GM12878 (cell line): ENCODE data around the gene ELAC1. TPM values are rescaled to one million over a fixed set of nuclear protein-coding genes. Genes with fewer than 3 reads are reported as not detected.

Experiments
- ATAC-seq: fragments of 200-7000 bp; cut with Tn5 transposase; 3 replicates; pipeline ENCODE4 v1.9.1; 2020; ENCODE audit warnings: mild to moderate bottlenecking, moderate library complexity
- BruUV-seq: library from RNA; stranded (reverse); fragments of 400-500 nt; replicated peaks from 2 replicates; lab custom pipeline; 2021; lab: Mats Ljungman, UMichigan
- CTCF ChIA-PET: fragments of 300-600 bp; sonication (Branson Sonifier 250); formaldehyde crosslinking; extraction: SDS; loops from one replicate; lab custom pipeline; 2021; ENCODE audit warnings: inconsistent platforms; lab: Yijun Ruan, JAX
- POLR2A ChIA-PET: fragments of 350-600 bp; formaldehyde crosslinking; extraction: SDS; loops from one replicate; lab custom pipeline; 2021; ENCODE audit warnings: inconsistent platforms; lab: Charles Lee
- RAD21 ChIA-PET: fragments of 300-600 bp; sonication (Branson Sonifier 250); formaldehyde crosslinking; loops from one replicate; lab custom pipeline; 2023; ENCODE audit warnings: antibody characterized with exemption; ENCODE audit not compliant: unreplicated experiment; lab: Charles Lee
- SMC1A ChIA-PET: fragments of 300-600 bp; sonication (Branson Sonifier 250); formaldehyde crosslinking; loops from one replicate; lab custom pipeline; 2023; ENCODE audit not compliant: unreplicated experiment, uncharacterized antibody; lab: Charles Lee
- DNase-seq: peaks from one replicate; pipeline ENCODE4 v3.0.0-alpha.2; 2011; ENCODE audit warnings: low read depth, low spot score
- FAIRE-seq: peaks from 3 replicates; lab custom pipeline; 2011; peaks lifted over from hg19 to GRCh38; lab: Jason Lieb, UNC
- H2AFZ ChIP-seq: 2 replicates; pipeline ENCODE4 v1.6.0; 2011; ENCODE audit warnings: low read depth, low read length, control low read depth; ENCODE audit not compliant: control insufficient read depth
- H3K27ac ChIP-seq: 2 replicates; pipeline ENCODE4 v1.5.1; 2011; ENCODE audit warnings: control low read depth; ENCODE audit not compliant: control insufficient read depth, insufficient read depth
- H3K27me3 ChIP-seq, 2 experiments: replicated peaks in 1 of 2; 2 replicates each; pipeline versions ENCODE4 v1.6.0 to v1.6.1; 2011; ENCODE audit warnings: low read length in 1 of 2; ENCODE audit not compliant: control insufficient read depth in 2 of 2, insufficient read depth in 2 of 2
- H3K36me3 ChIP-seq, 2 experiments: 2 replicates each; pipeline ENCODE4 v1.5.1; 2011; ENCODE audit warnings: low read length in 1 of 2; ENCODE audit not compliant: control insufficient read depth in 2 of 2, insufficient read depth in 2 of 2
- H3K4me1 ChIP-seq: 2 replicates; pipeline ENCODE4 v1.6.1; 2011; ENCODE audit warnings: mild to moderate bottlenecking, low read length, moderate library complexity, mixed read lengths; ENCODE audit not compliant: control insufficient read depth, insufficient read depth
- H3K4me2 ChIP-seq: 2 replicates; pipeline ENCODE4 v1.6.0; 2011; ENCODE audit warnings: control low read depth; ENCODE audit not compliant: control insufficient read depth, insufficient read depth
- H3K4me3 ChIP-seq: fragments of 200-600 bp; sonication (generic); 2 replicates; pipeline ENCODE4 v1.5.1; 2016
- H3K79me2 ChIP-seq: 2 replicates; pipeline ENCODE4 v1.6.0; 2011; ENCODE audit warnings: low read length; ENCODE audit not compliant: control insufficient read depth, insufficient read depth
- H3K9ac ChIP-seq: 2 replicates; pipeline ENCODE4 v1.8.0; 2011; ENCODE audit warnings: low read length, control low read depth, mixed read lengths; ENCODE audit not compliant: control insufficient read depth, insufficient read depth
- H3K9me3 ChIP-seq: replicated peaks from 3 replicates; pipeline ENCODE4 v1.5.1; 2011; ENCODE audit warnings: mild to moderate bottlenecking, low read length; ENCODE audit not compliant: control insufficient read depth, insufficient read depth
- H4K20me1 ChIP-seq: 2 replicates; pipeline ENCODE4 v1.6.0; 2011; ENCODE audit not compliant: control insufficient read depth, insufficient read depth
- MEF2A ChIP-seq: IDR thresholded peaks from 2 replicates; pipeline ENCODE4 v1.6.1; 2011; ENCODE audit warnings: low read depth, mild to moderate bottlenecking, low read length, moderate library complexity; ENCODE audit not compliant: insufficient read depth
- MYB ChIP-seq: fragments of 150-350 bp; IDR thresholded peaks from 2 replicates; pipeline ENCODE4 v1.6.1; 2014; ENCODE audit warnings: mild to moderate bottlenecking, low read depth, low read length, borderline replicate concordance
- NFYA ChIP-seq: IDR thresholded peaks from 2 replicates; pipeline ENCODE4 v1.6.1; 2011; ENCODE audit warnings: low read depth, mild to moderate bottlenecking, low read length, improper control_type of control experiment, borderline replicate concordance
- NFYB ChIP-seq: IDR thresholded peaks from 2 replicates; pipeline ENCODE4 v1.6.1; 2011; ENCODE audit warnings: low read depth, mild to moderate bottlenecking, low read length, improper control_type of control experiment, moderate library complexity; ENCODE audit not compliant: insufficient read depth
- PAX8 ChIP-seq: fragments of 450-650 bp; IDR thresholded peaks from 2 replicates; pipeline ENCODE4 v1.6.1; 2017; ENCODE audit warnings: mild to moderate bottlenecking, moderate library complexity
- POLR2A ChIP-seq: IDR thresholded peaks from 2 replicates; pipeline ENCODE4 v1.6.1; 2011; ENCODE audit warnings: low read depth, mild to moderate bottlenecking, low read length
- RAD51 ChIP-seq: fragments of 450-650 bp; IDR thresholded peaks from 2 replicates; pipeline ENCODE4 v1.6.1; 2016; ENCODE audit warnings: moderate library complexity, mild to moderate bottlenecking, inconsistent platforms
- RFX5 ChIP-seq: IDR thresholded peaks from 2 replicates; pipeline ENCODE4 v1.6.1; 2011; ENCODE audit warnings: low read depth, low read length, improper control_type of control experiment
- SMARCA5 ChIP-seq: fragments of 450-650 bp; IDR thresholded peaks from 2 replicates; pipeline ENCODE4 v1.6.1; 2017; ENCODE audit warnings: mild to moderate bottlenecking
- TCF3 ChIP-seq: IDR thresholded peaks from 2 replicates; pipeline ENCODE4 v1.6.1; 2012; ENCODE audit warnings: low read depth, mild to moderate bottlenecking, low read length, borderline replicate concordance; ENCODE audit not compliant: insufficient read depth
- WGBS: methylation state at CpG from one replicate; pipeline ENCODE4 v1.1.6; 2016; ENCODE audit warnings: low lambda C conversion rate; ENCODE audit not compliant: insufficient replicate concordance, insufficient coverage; ENCODE audit errors: missing lambda C conversion rate; 5-methylcytosine and 5-hydroxymethylcytosine counted together
- in situ Hi-C: fragments of 300-500 bp; cut with MboI; formaldehyde crosslinking; loops from 9 replicates; pipeline ENCODE4 v1.14.3; 2018; ENCODE audit warnings: mixed read lengths
- intact Hi-C: fragments of 100-400 bp; cut with micrococcal nuclease; formaldehyde crosslinking; loops from one replicate; pipeline ENCODE4 v1.14.2; 2022; ENCODE audit not compliant: unreplicated experiment
- polyA plus RNA-seq, 11 experiments: library from polyadenylated mRNA; depleted of rRNA in 4 of 11; unstranded in 6 of 11; stranded (reverse) in 5 of 11; fragments of >200 nt; fragmentation: Nextera tagmentation in 4 of 11; fragmentation: Illumina TruSeq in 1 of 11; extraction: Ambion mirVana in 4 of 11; extraction: Trizol in 1 of 11; gene quantifications; 1 replicate in 1 of 11; 2 replicates in 10 of 11; pipeline versions ENCODE4 v1.2.1 to v1.2.3, GENCODE V29; 2011 to 2016; ENCODE audit warnings: inconsistent platforms in 2 of 11, missing spikeins in 2 of 11, low read depth in 1 of 11
- total RNA-seq, 4 experiments: library from RNA; depleted of rRNA in 3 of 4; stranded (reverse); fragments of >200 nt in 3 of 4; fragmentation: Illumina TruSeq in 1 of 4; extraction: Trizol in 1 of 4; gene quantifications; 2 replicates each; pipeline versions ENCODE4 v1.2.1 to v1.2.3, GENCODE V29; 2013 to 2021
- TF ChIP-seq, protein P1 (sequence below): IDR thresholded peaks from 2 replicates; pipeline ENCODE4 v1.6.1; 2012; ENCODE audit warnings: low read depth, low read length, improper control_type of control experiment
- TF ChIP-seq, protein P2 (sequence below): fragments of 450-650 bp; IDR thresholded peaks from 2 replicates; pipeline ENCODE4 v1.6.1; 2018; ENCODE audit warnings: borderline replicate concordance, mild to moderate bottlenecking; ENCODE audit not compliant: partially characterized antibody

Gene ELAC1
- total and polyA plus RNA-seq, 10 of the 15 experiments (the other 5 are each of a cell fraction or from before 2014, with no cell fraction given): 4.9 to 23.0 (median 9.8) TPM

- in situ Hi-C loops: no loop called here
- DNase-seq: no peak
- ChIA-PET RAD21 (no interaction called here), POLR2A (interaction anchor here (0.7 to 1.0 kb wide), 2 partner anchors 29 to 980 kb away, joined by 3 read pairs; no protein-coding TSS in a partner anchor), SMC1A (interaction anchor here (0.6 to 0.7 kb wide), 2 partner anchors 193 to 742 kb away, joined by 3 read pairs; no protein-coding TSS in a partner anchor), CTCF (no interaction called here)
- Histone ChIP-seq H4K20me1 (no peaks in the 10 kb centered on the region), H3K9me3 (no peaks in the 10 kb centered on the region), H3K4me1 (no peaks in the 10 kb centered on the region), H3K4me3 (no peak overlapping the region), H3K79me2 (no peaks in the 10 kb centered on the region), H3K27me3 (no peaks in the 10 kb centered on the region), H3K4me2 (no peak overlapping the region), H3K9ac (no peak overlapping the region), H3K36me3 (peaks cover 1 to 8% of the 10 kb centered on the region in 2 experiments; a peak in 3 of 4 replicates), H3K27ac (no peak overlapping the region), H2AFZ (no peak overlapping the region)
- no peak for ATAC-seq
- intact Hi-C loops: no loop called here
- FAIRE-seq: no peak
- 98% methylated on average over 5 of the region's 6 CpGs for WGBS
- no peak for TF ChIP-seq MEF2A
- TF ChIP-seq MYB: no peak
- no peak for TF ChIP-seq SMARCA5
- TF ChIP-seq, protein P1, sequence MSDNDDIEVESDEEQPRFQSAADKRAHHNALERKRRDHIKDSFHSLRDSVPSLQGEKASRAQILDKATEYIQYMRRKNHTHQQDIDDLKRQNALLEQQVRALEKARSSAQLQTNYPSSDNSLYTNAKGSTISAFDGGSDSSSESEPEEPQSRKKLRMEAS: no peak
- TF ChIP-seq RFX5: no peak
- TF ChIP-seq, protein P2, sequence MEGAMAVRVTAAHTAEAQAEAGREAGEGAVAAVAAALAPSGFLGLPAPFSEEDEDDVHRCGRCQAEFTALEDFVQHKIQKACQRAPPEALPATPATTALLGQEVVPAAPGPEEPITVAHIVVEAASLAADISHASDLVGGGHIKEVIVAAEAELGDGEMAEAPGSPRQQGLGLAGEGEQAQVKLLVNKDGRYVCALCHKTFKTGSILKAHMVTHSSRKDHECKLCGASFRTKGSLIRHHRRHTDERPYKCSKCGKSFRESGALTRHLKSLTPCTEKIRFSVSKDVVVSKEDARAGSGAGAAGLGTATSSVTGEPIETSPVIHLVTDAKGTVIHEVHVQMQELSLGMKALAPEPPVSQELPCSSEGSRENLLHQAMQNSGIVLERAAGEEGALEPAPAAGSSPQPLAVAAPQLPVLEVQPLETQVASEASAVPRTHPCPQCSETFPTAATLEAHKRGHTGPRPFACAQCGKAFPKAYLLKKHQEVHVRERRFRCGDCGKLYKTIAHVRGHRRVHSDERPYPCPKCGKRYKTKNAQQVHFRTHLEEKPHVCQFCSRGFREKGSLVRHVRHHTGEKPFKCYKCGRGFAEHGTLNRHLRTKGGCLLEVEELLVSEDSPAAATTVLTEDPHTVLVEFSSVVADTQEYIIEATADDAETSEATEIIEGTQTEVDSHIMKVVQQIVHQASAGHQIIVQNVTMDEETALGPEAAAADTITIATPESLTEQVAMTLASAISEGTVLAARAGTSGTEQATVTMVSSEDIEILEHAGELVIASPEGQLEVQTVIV: no peak
- TF ChIP-seq NFYB: no peak
- TF ChIP-seq RAD51: no peak
- TF ChIP-seq TCF3: no peak
- TF ChIP-seq POLR2A: no peak
- no peak for TF ChIP-seq NFYA
- no peak for TF ChIP-seq PAX8
- BruUV-seq: no TSS peak
Measured at GRCh38 chr18:50935493-50936191, 32.2 kb upstream of the ELAC1 start.
